GM10847 (cell line): Measurements from ENCODE around the gene GABPA.

Experiments
- POLR2A ChIP-seq: IDR thresholded peaks from 2 replicates; pipeline ENCODE4 v1.6.1; 2011; ENCODE audit not compliant: insufficient read length; ENCODE audit errors: extremely low read depth

The GABPA gene

GRCh38 chr21:25734654-25734903 is 193 bp upstream of the GABPA start:
- peak; percentile 91 for TF ChIP-seq POLR2A

GRCh38 chr21:25735646-25736597 is 1.1 kb downstream of the GABPA start:
- no peak for TF ChIP-seq POLR2A

- TF ChIP-seq POLR2A: no peak
These were observed 2.6 kb downstream of the GABPA start for GRCh38 chr21:25737421-25737820.

- no peak for TF ChIP-seq POLR2A
These were observed 8.1 kb downstream of the GABPA start for GRCh38 chr21:25742900-25743299.

- no peak for TF ChIP-seq POLR2A
These were observed 10.1 kb downstream of the GABPA start for GRCh38 chr21:25744854-25745253.

- TF ChIP-seq POLR2A: no peak
These were observed 15.3 kb downstream of the GABPA start for GRCh38 chr21:25750085-25750484.

GRCh38 chr21:25752416-25752815 is 17.6 kb downstream of the GABPA start:
- no peak for TF ChIP-seq POLR2A

GRCh38 chr21:25756190-25756932 is 21.6 kb downstream of the GABPA start:
- TF ChIP-seq POLR2A: no peak

- no peak for TF ChIP-seq POLR2A
These were observed 22.8 kb downstream of the GABPA start for GRCh38 chr21:25757531-25757930.

- no peak for TF ChIP-seq POLR2A
These were observed 24.8 kb downstream of the GABPA start for GRCh38 chr21:25759573-25759972.

- no peak for TF ChIP-seq POLR2A
These were observed 25.3 kb downstream of the GABPA start for GRCh38 chr21:25760061-25760460.

- no peak for TF ChIP-seq POLR2A
These were observed 25.9 kb downstream of the GABPA start for GRCh38 chr21:25760677-25761076.

GRCh38 chr21:25764065-25764464 is 29.3 kb downstream of the GABPA start:
- no peak for TF ChIP-seq POLR2A

GRCh38 chr21:25767921-25768320 is 33.1 kb downstream of the GABPA start:
- no peak for TF ChIP-seq POLR2A

- no peak for TF ChIP-seq POLR2A
These were observed 37.9 kb downstream of the GABPA start for GRCh38 chr21:25772686-25773085.

- no peak for TF ChIP-seq POLR2A
These were observed 41.7 kb downstream of the GABPA start for GRCh38 chr21:25776440-25776839.
